ENCODE measurements around the gene LINS1.

- TF ChIP-seq CTCF (conservative IDR thresholded peaks at IDR 0.05), result no peak
- TF ChIP-seq ZFX (IDR thresholded peaks at IDR 0.05), result no peak
These were observed 12.9 kb upstream of the LINS1 start for GRCh38 chr15:100614918-100615317.

Data from C4-2B (cell line).